Measurements from ENCODE around the gene NKAP. TPM values are rescaled to one million over a fixed set of nuclear protein-coding genes. Genes with fewer than 3 reads are reported as not detected.

NKAP gene
- total RNA-seq, 1 experiment from 2014 or later, result 7.3 TPM

DNA sequence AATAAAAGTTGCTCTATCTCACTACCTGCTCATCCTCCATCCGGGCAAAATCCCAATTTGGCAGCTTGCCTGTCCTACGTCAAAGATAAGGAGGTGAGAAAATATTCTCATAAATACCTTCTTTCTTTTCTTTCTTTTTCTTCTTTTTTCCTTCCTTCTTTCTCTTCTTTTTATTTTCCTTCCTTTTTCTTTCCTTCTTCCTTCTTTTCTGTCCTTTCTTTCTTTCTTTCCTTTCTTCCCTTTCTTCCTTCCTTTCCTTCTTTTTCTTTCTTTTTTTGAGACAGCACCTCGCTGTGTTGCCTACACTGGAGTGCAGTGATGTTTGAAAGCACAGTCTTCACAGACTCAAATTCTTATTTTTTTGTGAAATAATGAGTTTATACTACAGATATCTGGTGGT lies 38.6 kb upstream of the NKAP start:
- Histone ChIP-seq H3K4ac (ENCODE audit: low read depth, low read length) (no peak overlapping the region), H3K4me1 (ENCODE audit: insufficient read depth, low read length) (no peaks in the 10 kb centered on the region), H3K79me2 (ENCODE audit: insufficient read depth, low read length) (no peaks in the 10 kb centered on the region), H4K5ac (ENCODE audit: insufficient read length, low read depth, low read length) (no peak overlapping the region), H2AK5ac (ENCODE audit: insufficient read length, low read length) (no peak overlapping the region), H3K9me3 (ENCODE audit: control insufficient read depth, low read depth, low read length) (peaks cover 7% of the 10 kb centered on the region), H2BK5ac (ENCODE audit: insufficient read length, low read length) (no peak overlapping the region), H4K20me1 (ENCODE audit: control insufficient read depth, insufficient read depth, insufficient read length) (no peaks in the 10 kb centered on the region), H3K27me3 (ENCODE audit: insufficient read depth, low read length) (no peaks in the 10 kb centered on the region; the same call in 1 of the 2 replicates), H3T11ph (ENCODE audit: low read length) (no peak overlapping the region), H4K91ac (ENCODE audit: insufficient read length, low read depth, low read length) (no peak overlapping the region), H3K27ac (ENCODE audit: insufficient read length, low read depth, low read length) (no peak overlapping the region), H2AFZ (ENCODE audit: low read length) (no peak overlapping the region), H3K4me2 (ENCODE audit: insufficient read depth, insufficient read length, low read length) (no peak overlapping the region), H3K23me2 (ENCODE audit: insufficient read length, low read depth, low read length, poor library complexity, severe bottlenecking) (no peaks in the 10 kb centered on the region), H2BK15ac (ENCODE audit: low read depth, low read length) (no peak overlapping the region), H3K56ac (ENCODE audit: insufficient read length, low read depth, low read length) (no peak overlapping the region), H2BK20ac (ENCODE audit: low read depth, low read length, poor library complexity, severe bottlenecking) (no peak overlapping the region), H2BK120ac (ENCODE audit: low read depth, low read length, poor library complexity, severe bottlenecking) (no peak overlapping the region), H4K8ac (replicated peaks; ENCODE audit: insufficient read length, low read depth, low read length) (no peak overlapping the region), H3K9ac (ENCODE audit: extremely low read depth, insufficient read length, low read length) (no peak overlapping the region), H3K23ac (ENCODE audit: insufficient read length, low read depth, low read length) (no peak overlapping the region), H2BK12ac (ENCODE audit: insufficient read length, low read depth, low read length) (no peak overlapping the region), H3K18ac (ENCODE audit: insufficient read length, low read depth, low read length) (no peak overlapping the region), H3K79me1 (ENCODE audit: insufficient read depth, low read depth, low read length, poor library complexity, severe bottlenecking) (no peaks in the 10 kb centered on the region), H3K14ac (ENCODE audit: insufficient read depth, low read length) (no peak overlapping the region)
- TF ChIP-seq, protein P1, sequence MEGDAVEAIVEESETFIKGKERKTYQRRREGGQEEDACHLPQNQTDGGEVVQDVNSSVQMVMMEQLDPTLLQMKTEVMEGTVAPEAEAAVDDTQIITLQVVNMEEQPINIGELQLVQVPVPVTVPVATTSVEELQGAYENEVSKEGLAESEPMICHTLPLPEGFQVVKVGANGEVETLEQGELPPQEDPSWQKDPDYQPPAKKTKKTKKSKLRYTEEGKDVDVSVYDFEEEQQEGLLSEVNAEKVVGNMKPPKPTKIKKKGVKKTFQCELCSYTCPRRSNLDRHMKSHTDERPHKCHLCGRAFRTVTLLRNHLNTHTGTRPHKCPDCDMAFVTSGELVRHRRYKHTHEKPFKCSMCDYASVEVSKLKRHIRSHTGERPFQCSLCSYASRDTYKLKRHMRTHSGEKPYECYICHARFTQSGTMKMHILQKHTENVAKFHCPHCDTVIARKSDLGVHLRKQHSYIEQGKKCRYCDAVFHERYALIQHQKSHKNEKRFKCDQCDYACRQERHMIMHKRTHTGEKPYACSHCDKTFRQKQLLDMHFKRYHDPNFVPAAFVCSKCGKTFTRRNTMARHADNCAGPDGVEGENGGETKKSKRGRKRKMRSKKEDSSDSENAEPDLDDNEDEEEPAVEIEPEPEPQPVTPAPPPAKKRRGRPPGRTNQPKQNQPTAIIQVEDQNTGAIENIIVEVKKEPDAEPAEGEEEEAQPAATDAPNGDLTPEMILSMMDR (conservative IDR thresholded peaks at IDR 0.05), result no peak
- Mint-ChIP-seq H3K27ac (no peak overlapping the region; a peak in 1 of 7 replicates), H3K4me1 (peaks cover 0 to 2% of the 10 kb centered on the region in 2 experiments; a peak in 1 of 4 replicates), H3K9me3 (peaks cover 28 to 33% of the 10 kb centered on the region in 2 experiments), H3K36me3 (ENCODE audit: insufficient read depth in 1 of 3, low read depth in 3 of 3) (no peaks in the 10 kb centered on the region; a peak in 1 of 7 replicates), H3K27me3 (ENCODE audit: low read depth) (peaks cover 51% of the 10 kb centered on the region), H3K4me3 (no peak overlapping the region)
- no CpG with 5 or more reads among the region's 3 CpGs for WGBS (ENCODE audit: extremely low coverage, insufficient read length, low lambda C conversion rate)
- DNase-seq, result no peak

Data from H9 (cell line).